Measurements from ENCODE around the gene PRKCE. TPM values are rescaled to one million over a fixed set of nuclear protein-coding genes. Genes with fewer than 3 reads are reported as not detected.

The PRKCE gene
- total RNA-seq, 2 experiments from 2014 or later, result 17.0 to 42.1 TPM

GRCh38 chr2:46146866-46147502 lies 495.5 kb downstream of the PRKCE start:
- CTCF ChIA-PET (ENCODE audit: unreplicated experiment), result no interaction called here
- TF ChIP-seq CTCF (conservative IDR thresholded peaks at IDR 0.05; ENCODE audit: low read length), result no peak
- TF ChIP-seq EZH2phosphoT487 (IDR thresholded peaks at IDR 0.05; ENCODE audit: borderline replicate concordance, low read depth, low read length), result no peak
- BruUV-seq (replicated peaks), result no TSS peak

GRCh38 chr2:46147626-46148368 lies 496.3 kb downstream of the PRKCE start:
- no peak overlapping the region for H3K4me3 ChIP-seq (ENCODE audit: low read depth, low read length, poor library complexity, severe bottlenecking)
- ChIA-PET POLR2A (no interaction called here), CTCF (ENCODE audit: unreplicated experiment) (no interaction called here)
- no peak for TF ChIP-seq EZH2phosphoT487 (IDR thresholded peaks at IDR 0.05; ENCODE audit: borderline replicate concordance, low read depth, low read length)
- TF ChIP-seq CTCF (conservative IDR thresholded peaks at IDR 0.05; ENCODE audit: low read length), result no peak
- no peaks in the 10 kb centered on the region for H4K20me1 ChIP-seq (ENCODE audit: insufficient read depth, low read length)
- no peaks in the 10 kb centered on the region for H3K36me3 ChIP-seq (ENCODE audit: insufficient read depth, low read length)
- H2AFZ ChIP-seq (ENCODE audit: low read length), result no peak overlapping the region
- H3K9me3 ChIP-seq (ENCODE audit: low read length), result no peaks in the 10 kb centered on the region
- H3K9me2 ChIP-seq (ENCODE audit: insufficient read depth, low read length), result no peaks in the 10 kb centered on the region
- H3K79me2 ChIP-seq (ENCODE audit: insufficient read depth, low read depth, low read length), result no peaks in the 10 kb centered on the region
- no peak overlapping the region for H3K4me2 ChIP-seq (ENCODE audit: low read length)
- no peak overlapping the region for H3K27ac ChIP-seq (ENCODE audit: low read depth, low read length, poor library complexity, severe bottlenecking)
- intact Hi-C loops (cut with micrococcal nuclease; ENCODE audit: unreplicated experiment), result no loop called here
- DNase-seq (ENCODE audit: low spot score), result no peak
- no TSS peak for BruUV-seq (replicated peaks)
- H3K4me1 ChIP-seq (ENCODE audit: insufficient read depth, low read length, poor library complexity, severe bottlenecking), result no peaks in the 10 kb centered on the region

More at GRCh38 chr2:46146866-46147502, 495.5 kb downstream of the PRKCE start:
- H3K79me2 ChIP-seq (ENCODE audit: insufficient read depth, low read depth, low read length), result no peaks in the 10 kb centered on the region
- intact Hi-C loops (cut with micrococcal nuclease; ENCODE audit: unreplicated experiment), result no loop called here
- H3K27ac ChIP-seq (ENCODE audit: low read depth, low read length, poor library complexity, severe bottlenecking), result no peak overlapping the region
- H3K36me3 ChIP-seq (ENCODE audit: insufficient read depth, low read length), result no peaks in the 10 kb centered on the region
- no peaks in the 10 kb centered on the region for H4K20me1 ChIP-seq (ENCODE audit: insufficient read depth, low read length)
- no peak overlapping the region for H2AFZ ChIP-seq (ENCODE audit: low read length)
- no peak for DNase-seq (ENCODE audit: low spot score)
- H3K4me2 ChIP-seq (ENCODE audit: low read length), result no peak overlapping the region
- no peaks in the 10 kb centered on the region for H3K9me3 ChIP-seq (ENCODE audit: low read length)
- no peak overlapping the region for H3K4me3 ChIP-seq (ENCODE audit: low read depth, low read length, poor library complexity, severe bottlenecking)
- POLR2A ChIA-PET, result no interaction called here
- no peaks in the 10 kb centered on the region for H3K9me2 ChIP-seq (ENCODE audit: insufficient read depth, low read length)
- no peaks in the 10 kb centered on the region for H3K4me1 ChIP-seq (ENCODE audit: insufficient read depth, low read length, poor library complexity, severe bottlenecking)

- Histone ChIP-seq H4K20me1 (ENCODE audit: insufficient read depth, low read length) (no peaks in the 10 kb centered on the region), H3K27ac (ENCODE audit: low read depth, low read length, poor library complexity, severe bottlenecking) (no peak overlapping the region), H3K4me2 (ENCODE audit: low read length) (no peak overlapping the region), H3K9me2 (ENCODE audit: insufficient read depth, low read length) (no peaks in the 10 kb centered on the region), H3K4me1 (ENCODE audit: insufficient read depth, low read length, poor library complexity, severe bottlenecking) (no peaks in the 10 kb centered on the region), H3K4me3 (ENCODE audit: low read depth, low read length, poor library complexity, severe bottlenecking) (no peak overlapping the region), H2AFZ (ENCODE audit: low read length) (no peak overlapping the region), H3K79me2 (ENCODE audit: insufficient read depth, low read depth, low read length) (no peaks in the 10 kb centered on the region), H3K36me3 (ENCODE audit: insufficient read depth, low read length) (no peaks in the 10 kb centered on the region), H3K9me3 (ENCODE audit: low read length) (no peaks in the 10 kb centered on the region)
- no peak for TF ChIP-seq EZH2phosphoT487 (IDR thresholded peaks at IDR 0.05; ENCODE audit: borderline replicate concordance, low read depth, low read length)
- TF ChIP-seq CTCF (conservative IDR thresholded peaks at IDR 0.05; ENCODE audit: low read length), result no peak
- no peak for DNase-seq (ENCODE audit: low spot score)
- ChIA-PET POLR2A (no interaction called here), CTCF (ENCODE audit: unreplicated experiment) (no interaction called here)
- BruUV-seq (replicated peaks), result no TSS peak
- intact Hi-C loops (cut with micrococcal nuclease; ENCODE audit: unreplicated experiment), result no loop called here
Measured at GRCh38 chr2:46148369-46148736, 496.9 kb downstream of the PRKCE start.

Data from OCI-LY7 (cell line).